ENCODE measurements around the gene FGF11. TPM values are rescaled to one million over a fixed set of nuclear protein-coding genes. Genes with fewer than 3 reads are reported as not detected.

FGF11 gene
- total RNA-seq, 2 donors from 2014 or later: 1.2 to 1.6 TPM

- Histone ChIP-seq H3K36me3 (no peaks in the 10 kb centered on the region), H3K27me3 (peaks cover 8% of the 10 kb centered on the region), H3K9ac (ENCODE audit: low read depth in 2 of 2, low read length in 2 of 2) (peak overlapping the region; percentile 79 to 87), H3K4me1 (peaks cover 5% of the 10 kb centered on the region), H3K4me3 (peak overlapping the region; percentile 44), H3K9me3 (no peaks in the 10 kb centered on the region), H3K27ac (peak overlapping the region; percentile 83)
- intact Hi-C loops (cut with DNase I): no loop called here
- no peak for TF ChIP-seq CTCF (IDR thresholded peaks at IDR 0.05)
- no peak for DNase-seq
Observed at GRCh38 chr17:7403727-7403976, 35.7 kb upstream of the FGF11 start.

- Histone ChIP-seq H3K9me3 (no peaks in the 10 kb centered on the region), H3K4me1 (peaks cover 5% of the 10 kb centered on the region), H3K27me3 (peaks cover 8% of the 10 kb centered on the region), H3K4me3 (peak within 1 kb of the TSS; percentile 44), H3K27ac (peak within 1 kb of the TSS; percentile 83), H3K9ac (ENCODE audit: low read depth in 2 of 2, low read length in 2 of 2) (peak within 1 kb of the TSS; percentile 79 to 87), H3K36me3 (no peaks in the 10 kb centered on the region)
- DNase-seq: peak; percentile 99
- intact Hi-C loops (cut with DNase I): no loop called here
- no peak for TF ChIP-seq CTCF (IDR thresholded peaks at IDR 0.05)
Observed at GRCh38 chr17:7403977-7404736, 35.2 kb upstream of the FGF11 start, which contains the start of gene TMEM256. TSS of gene TMEM256 (minus strand) at chr17:7404097. CDS start at chr17:7404084, 13 bp downstream.

GRCh38 chr17:7404737-7405349 is 34.5 kb upstream of the FGF11 start:
- Histone ChIP-seq H3K9ac (ENCODE audit: low read depth in 2 of 2, low read length in 2 of 2) (peak overlapping the region; percentile 26 to 69), H3K36me3 (no peaks in the 10 kb centered on the region), H3K9me3 (no peaks in the 10 kb centered on the region), H3K27me3 (peaks cover 8% of the 10 kb centered on the region), H3K4me3 (peak overlapping the region; percentile 44), H3K4me1 (peaks cover 5% of the 10 kb centered on the region), H3K27ac (peak overlapping the region; percentile 55)
- TF ChIP-seq CTCF (IDR thresholded peaks at IDR 0.05): no peak
- intact Hi-C loops (cut with DNase I): no loop called here
- DNase-seq: peak; percentile 55

GRCh38 chr17:7405350-7406234 is 33.7 kb upstream of the FGF11 start:
- DNase-seq: no peak
- Histone ChIP-seq H3K36me3 (no peaks in the 10 kb centered on the region), H3K4me1 (peaks cover 5% of the 10 kb centered on the region), H3K9ac (ENCODE audit: low read depth in 2 of 2, low read length in 2 of 2) (peak overlapping the region; percentile 32 to 69), H3K9me3 (no peaks in the 10 kb centered on the region), H3K4me3 (peak overlapping the region; percentile 44), H3K27ac (peak overlapping the region; percentile 55), H3K27me3 (peaks cover 8% of the 10 kb centered on the region)
- TF ChIP-seq CTCF (IDR thresholded peaks at IDR 0.05): no peak
- intact Hi-C loops (cut with DNase I): no loop called here

GRCh38 chr17:7406235-7406825 is 33.0 kb upstream of the FGF11 start:
- Histone ChIP-seq H3K9ac (ENCODE audit: low read depth in 2 of 2, low read length in 2 of 2) (peak overlapping the region in 1 of 2 donors; percentile 35), H3K9me3 (no peaks in the 10 kb centered on the region), H3K36me3 (no peaks in the 10 kb centered on the region), H3K4me3 (no peak overlapping the region), H3K27me3 (peaks cover 8% of the 10 kb centered on the region), H3K4me1 (peaks cover 5% of the 10 kb centered on the region), H3K27ac (no peak overlapping the region)
- DNase-seq: no peak
- TF ChIP-seq CTCF (IDR thresholded peaks at IDR 0.05): no peak
- intact Hi-C loops (cut with DNase I): no loop called here

Data from colonic mucosa (tissue), 4 donors.